IPS-NIHi7 (cell line): ENCODE measurements around the gene AGAP1.

Experiments
- DNase-seq: peaks from one replicate; pipeline ENCODE4 v3.0.0; 2012; ENCODE audit warnings: mixed read lengths; ENCODE audit errors: extremely low spot score

The AGAP1 gene

DNA sequence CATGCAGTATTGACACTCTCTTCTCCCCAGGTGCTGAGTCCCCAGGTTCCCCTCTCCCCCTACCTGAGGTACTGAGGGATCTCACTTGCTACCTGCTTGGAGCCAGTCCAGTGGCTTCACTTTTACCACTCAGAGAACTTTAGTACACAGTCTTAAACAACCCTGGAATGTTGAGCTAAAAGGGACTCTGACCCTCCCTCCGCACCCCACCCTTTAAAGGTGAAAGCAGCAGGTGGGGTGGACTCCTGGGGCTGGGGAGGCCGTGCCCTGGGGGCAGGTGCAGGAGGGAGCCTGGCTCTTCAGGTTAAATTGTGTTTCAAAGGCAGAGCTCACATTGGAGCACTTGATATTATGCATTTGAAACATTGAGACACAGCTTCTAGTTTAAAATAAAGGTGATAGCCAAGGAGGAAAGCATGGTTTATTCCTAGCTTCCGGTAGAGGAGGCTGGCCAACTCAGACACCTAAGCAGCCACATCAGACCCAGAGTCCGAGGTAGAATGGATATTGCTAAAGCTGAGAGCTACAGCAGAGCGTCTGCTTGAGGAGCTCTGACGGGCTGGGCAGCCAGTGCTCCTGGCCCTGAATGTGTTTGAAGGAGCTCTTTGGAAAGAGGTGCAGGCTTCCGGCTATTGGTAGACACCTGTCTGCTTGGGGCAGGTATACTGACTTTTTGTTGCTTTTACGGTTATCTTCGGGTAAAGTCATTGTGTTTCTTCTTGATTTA, 196.4 kb downstream of the AGAP1 start:
- DNase-seq = no peak

DNA sequence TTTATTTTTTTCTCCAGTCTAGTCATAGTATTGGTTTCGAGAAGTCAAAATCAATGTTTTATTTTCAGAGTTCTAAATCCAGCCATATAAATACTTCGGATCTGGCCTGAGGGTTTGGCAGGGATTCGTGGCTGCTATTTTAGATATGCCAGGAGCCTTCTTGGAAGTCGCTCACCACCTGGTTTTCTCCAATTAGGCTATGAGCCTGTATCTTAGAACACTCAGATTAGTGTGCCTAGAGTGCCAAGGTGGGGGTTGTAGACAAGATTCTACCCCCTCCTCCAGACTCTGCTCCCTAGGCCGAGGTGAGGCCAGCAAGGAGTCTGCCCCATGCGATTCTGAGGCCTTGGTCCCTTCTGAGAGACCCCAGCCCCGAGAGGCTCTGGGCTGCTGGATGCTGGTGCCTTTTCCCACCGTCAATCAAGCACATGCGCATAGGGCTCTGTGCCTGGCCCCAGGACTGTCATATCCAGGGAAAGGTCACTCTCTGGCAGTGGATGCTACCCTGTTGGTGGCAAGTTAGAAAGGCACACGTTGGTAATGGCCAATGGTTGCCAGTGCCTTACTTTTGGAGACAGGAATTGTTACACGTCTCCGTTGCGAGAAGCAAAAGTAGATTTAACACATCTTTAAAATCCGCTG, 197.1 kb downstream of the AGAP1 start:
- DNase-seq = no peak

DNA sequence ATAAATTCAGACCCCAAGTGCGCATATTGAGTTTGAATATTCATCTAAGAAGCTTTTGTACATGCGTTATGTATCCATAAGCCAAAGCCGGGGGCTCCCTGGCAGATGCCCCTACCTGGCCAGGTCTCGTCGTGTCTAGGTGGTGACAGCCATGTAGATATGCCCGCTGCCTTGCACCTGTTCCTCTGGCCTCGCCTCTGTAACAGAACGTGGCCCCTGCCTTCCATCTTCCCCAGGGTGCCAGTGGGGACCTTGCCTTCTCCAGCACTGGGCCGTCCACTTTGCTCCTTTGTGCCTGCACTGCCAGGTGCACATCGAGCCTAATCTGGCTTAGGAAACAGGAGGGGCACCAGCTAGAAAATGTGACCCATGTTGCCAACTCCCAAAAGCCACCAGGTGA, 198.2 kb downstream of the AGAP1 start:
- no peak for DNase-seq

DNA sequence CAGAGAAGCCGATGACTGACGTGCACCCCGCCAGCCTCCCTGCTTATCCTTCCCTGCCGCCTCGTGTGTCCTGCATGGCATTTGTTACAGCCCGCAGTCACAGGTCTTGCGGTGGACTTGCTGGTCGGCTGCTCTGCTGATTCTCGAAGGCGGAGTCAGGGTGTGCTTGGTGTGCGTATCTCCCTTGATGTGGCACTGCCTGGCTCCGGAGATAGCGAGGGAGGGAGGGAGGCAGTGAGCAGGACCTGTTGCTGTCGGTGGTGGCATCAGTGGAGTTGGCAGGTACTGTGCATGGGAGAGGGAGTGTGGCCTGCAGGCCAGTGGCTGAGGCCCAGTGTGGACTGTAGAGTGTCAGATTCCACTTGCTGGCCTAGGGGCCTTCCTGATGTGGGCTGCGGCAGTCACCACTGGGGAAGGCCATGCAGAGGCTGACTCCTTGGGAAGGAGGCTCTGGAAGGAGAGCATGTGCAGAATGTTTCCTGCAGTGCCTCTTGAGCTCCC, 198.9 kb downstream of the AGAP1 start:
- no peak for DNase-seq

DNA sequence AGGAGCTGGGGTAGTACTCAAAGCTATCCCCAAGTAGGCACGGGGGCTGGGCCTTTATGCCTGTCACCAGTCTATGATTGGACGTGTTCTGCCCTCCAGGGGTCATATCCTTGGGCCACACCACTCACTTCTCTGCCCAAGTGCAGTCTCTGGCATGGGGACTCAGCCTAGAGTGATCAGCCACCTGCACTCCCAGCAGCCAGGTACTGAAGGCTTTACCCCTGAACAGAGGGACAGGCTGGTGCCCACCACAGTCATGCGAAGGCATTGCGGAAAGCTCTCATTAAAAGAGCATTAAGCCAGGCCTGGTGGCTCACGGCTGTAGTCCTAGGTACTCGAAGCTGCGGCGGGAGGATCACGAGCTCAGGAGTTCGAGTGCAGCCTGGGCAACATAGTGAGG, 199.4 kb downstream of the AGAP1 start:
- no peak for DNase-seq

DNA sequence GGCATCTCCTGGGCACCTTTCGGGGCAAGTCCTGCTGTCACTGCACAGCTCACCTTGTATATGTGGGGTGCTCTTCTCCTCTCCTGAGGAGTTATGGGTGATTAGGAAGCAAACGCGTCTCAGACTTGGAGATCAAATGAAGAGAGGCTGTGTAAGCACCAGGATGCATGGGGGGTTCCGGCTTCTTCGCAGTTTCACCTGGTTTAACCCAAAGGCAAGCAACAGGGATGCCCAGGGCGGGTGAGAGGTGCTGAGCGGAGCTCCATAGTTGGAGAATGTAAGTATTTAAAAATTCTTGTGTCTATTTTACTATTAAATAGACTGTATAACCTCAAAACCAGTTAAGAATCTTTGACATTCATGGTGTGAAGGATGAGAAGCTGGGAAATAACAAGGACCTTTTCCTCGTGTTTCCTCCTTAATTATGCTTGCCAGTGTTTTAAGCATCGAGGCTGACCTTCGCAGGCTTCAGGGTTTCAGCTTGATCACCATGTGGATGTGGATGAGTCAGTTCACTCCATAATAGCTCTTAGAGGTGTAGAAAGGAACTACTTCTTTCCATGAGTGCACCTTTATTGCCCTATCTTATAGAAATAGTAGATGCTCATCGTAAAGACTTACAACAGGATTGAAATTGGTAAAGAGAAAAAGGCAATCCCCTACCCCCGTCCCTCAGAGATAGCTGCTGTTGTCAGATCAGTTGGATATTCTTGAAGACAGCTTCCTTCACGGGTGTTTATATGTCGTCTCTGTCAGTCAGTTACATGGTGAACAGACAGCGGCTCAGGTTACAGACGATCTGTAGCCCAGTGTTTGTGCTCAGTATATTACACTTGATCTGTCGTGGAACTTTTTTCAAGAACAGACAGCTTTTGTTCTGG, 201.1 kb downstream of the AGAP1 start:
- no peak for DNase-seq

DNA sequence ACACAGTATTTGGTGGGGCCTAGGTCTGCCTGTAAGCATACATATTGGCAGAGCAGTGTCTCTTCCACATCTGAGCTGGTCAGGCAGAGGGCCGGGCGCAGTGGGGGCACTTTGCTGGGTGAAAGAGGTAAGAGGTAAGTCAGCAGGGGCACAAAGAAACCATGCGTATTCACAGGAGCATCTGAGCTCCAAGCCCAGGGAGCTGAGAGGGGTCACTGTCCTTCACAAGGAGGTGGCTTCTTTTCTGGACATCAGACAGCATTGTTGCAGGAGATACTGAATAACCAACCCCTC, 201.7 kb downstream of the AGAP1 start:
- DNase-seq = no peak

DNA sequence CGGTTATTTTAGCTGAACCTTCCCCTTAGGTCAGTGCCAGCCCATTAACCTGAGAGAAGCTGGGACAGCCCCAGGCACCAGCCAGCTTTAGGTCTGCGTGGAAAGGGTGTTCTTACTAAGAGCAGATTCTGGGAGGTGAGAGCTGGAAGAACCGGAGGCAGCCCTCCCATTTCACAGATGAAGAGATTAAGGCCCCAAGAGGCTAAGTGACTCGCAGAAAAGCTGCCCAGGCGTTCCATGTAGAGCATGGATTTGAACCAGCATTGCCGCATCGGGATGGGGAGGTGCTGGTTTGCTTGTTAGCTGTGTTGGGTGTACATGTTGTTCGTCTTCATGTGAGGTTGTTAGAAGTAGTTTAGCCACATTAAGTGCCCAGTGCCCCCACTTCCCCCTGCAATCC, 203.2 kb downstream of the AGAP1 start:
- DNase-seq = no peak

DNA sequence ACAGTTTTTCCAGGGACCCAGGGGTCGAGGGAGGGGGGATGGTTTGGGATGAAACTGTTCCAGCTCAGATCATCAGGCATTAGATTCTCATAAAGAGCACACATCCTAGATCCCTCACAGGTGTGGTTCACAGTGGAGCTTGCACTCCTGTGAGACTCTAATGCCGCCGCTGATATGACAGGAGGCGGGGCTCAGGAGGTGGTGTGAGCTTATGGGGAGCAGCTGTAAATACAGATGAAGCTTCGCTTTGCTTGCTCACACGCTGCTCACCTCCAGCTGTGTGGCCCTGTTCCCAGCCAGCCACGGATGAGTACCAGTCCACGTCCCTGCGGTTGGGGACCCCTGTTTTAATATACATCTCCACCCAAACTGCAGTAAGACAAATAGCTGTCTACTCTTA, 204.2 kb downstream of the AGAP1 start:
- DNase-seq = no peak

DNA sequence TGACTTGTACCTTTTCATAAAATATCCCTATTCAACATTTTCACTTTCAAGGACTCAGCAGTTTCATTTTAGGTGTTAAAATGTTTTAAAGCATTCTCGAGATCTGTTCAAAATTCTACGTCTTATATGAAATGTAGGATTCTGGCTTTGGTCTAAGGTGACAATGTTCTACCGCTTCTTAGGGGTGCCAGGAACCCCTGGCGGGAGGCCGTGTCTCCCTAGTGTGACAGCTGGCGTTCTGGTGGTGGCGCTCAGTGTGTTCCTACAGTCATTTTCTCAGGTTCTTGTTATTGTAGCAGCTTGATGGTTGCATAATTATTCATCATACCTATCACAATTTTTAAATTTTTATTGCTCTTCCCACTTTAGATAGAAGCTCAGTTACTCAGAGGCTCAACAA, 204.6 kb downstream of the AGAP1 start:
- DNase-seq = no peak

DNA sequence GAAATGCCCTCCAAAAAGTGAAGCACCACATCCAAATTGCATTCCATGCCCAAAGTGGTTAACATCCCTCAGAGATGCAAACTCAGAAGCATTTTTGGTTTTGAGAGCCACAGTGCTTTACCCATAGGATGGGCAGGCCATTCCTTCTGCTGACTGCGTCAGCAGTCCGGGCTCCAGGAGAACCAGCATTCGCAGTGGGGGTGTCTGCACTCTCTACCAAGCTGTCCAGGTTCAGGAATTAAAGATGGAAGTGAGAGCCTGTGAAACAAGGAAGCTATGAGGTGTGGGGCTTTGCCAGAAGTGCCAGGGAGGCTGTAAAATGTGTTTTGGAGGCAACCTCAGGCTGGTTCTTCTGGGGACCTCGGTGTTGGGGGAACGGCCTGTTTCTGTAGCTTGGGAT, 205.7 kb downstream of the AGAP1 start:
- DNase-seq = no peak

DNA sequence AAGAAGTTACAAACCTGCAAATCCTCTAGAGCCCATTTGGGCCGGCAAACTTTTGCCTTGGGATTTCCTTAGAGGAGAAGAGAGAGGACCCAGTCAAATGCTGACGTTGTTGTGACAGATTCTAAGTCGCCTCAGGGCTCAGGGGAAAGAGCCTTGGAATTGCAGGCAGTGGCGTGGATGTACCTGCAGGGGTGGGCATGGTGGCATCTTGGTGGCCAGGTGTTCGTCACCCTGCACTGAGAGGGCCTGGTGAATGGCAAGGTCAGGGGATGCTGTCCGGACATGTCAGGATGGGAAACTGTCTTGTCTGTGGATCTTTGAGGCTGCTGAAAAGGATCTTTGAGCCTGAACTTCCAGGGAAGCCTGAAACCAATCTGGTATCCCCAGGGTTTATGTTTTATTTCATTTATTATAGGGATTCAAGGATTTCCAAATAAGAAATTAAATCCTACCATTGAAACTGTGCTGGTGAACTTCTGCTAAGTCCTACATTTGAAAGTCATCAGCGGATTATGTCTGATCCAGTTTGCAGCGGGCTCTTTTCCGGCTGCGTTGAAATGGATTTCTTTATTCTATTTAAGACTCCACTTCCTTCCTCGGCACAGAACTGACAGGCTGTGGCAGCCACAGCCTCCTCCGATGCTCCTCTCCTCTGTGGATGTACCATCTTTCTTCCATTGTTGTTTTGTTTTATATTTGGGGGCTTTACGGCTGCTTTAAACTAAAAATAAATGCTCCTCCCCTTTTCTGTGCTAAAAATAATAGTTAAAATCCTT, 207.6 kb downstream of the AGAP1 start:
- DNase-seq = no peak

DNA sequence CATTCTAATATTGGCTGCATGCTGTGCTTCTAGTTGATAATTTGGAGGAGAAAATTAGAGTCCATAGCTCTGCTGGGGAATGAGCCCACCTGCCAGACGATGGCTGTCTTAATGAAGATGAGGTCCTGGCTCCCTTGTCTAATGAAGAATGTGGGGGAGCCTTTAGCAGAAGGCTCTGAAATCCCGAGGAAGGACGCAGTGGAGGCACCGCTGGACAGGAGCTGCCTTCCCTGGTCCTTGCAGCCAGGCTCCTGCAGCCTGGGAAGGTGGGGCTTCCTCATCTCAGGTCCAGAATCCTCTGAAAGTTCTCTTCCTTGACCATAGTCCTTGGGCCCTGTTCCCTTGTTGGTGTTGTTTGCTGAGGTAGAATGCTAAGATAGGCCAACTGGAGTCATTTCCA, 208.3 kb downstream of the AGAP1 start:
- no peak for DNase-seq

DNA sequence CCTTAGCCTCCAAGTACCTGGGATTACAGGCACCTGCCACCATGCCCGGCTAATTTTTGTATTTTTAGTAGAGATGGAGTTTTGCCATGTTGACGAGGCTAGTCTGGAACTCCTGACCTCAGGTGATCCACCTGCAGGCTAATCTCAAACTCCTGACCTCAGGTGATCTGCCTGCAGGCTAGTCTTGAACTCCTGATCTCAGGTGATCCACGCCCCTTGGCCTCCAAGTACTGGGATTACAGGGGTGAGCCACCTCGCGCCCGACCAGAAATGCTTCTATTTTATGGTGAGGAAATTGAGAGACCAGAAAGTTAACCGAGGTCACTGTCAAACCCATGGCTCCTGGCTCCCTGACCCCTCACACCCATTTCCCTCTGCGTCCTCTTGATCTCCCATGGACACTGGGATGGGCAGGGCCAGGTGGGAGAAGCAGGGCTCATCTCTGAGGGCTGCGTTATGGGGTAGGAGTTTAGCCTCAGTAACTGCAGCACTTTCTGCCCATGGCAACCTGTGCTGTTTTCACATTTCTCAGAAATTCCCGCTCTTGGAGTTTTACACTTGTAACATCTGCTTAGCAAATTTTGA, 210.0 kb downstream of the AGAP1 start:
- no peak for DNase-seq

DNA sequence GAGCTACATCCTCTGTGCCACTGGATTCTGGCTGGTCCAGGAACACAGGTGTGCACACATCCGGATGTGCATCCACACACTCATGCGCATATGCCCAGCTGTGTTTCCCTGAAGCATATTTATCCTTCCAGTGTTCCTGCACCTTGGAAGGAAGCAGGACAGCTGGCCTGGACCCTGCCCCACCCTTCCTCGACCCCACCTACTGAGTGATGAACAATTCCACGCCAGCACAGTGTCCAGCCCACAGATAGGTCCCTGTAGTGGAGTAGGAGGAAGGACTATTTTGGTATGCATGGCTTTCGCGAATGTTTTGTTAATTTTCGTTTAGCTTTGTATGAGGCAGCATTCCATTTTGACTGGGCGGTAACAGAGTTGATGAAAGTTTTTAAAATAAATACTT, 211.5 kb downstream of the AGAP1 start:
- no peak for DNase-seq

DNA sequence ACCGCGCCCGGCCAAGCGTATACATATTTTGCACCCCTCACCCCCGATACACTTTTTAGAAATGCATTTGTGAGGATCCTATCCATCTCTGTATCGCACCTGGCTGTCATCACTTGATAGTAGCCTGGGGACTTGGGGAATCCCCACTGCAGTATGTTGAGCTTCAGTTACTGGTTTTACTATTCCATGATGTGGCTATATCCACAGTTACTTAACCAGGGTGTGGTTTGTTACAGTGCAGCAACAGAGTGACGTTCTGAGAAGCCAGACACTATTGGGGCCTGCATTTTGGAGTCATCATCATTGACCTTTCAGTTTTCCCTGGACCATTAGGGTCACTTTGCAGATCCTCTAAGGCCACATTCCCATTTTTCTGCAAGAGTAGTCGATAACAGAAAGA, 212.7 kb downstream of the AGAP1 start:
- DNase-seq = no peak

DNA sequence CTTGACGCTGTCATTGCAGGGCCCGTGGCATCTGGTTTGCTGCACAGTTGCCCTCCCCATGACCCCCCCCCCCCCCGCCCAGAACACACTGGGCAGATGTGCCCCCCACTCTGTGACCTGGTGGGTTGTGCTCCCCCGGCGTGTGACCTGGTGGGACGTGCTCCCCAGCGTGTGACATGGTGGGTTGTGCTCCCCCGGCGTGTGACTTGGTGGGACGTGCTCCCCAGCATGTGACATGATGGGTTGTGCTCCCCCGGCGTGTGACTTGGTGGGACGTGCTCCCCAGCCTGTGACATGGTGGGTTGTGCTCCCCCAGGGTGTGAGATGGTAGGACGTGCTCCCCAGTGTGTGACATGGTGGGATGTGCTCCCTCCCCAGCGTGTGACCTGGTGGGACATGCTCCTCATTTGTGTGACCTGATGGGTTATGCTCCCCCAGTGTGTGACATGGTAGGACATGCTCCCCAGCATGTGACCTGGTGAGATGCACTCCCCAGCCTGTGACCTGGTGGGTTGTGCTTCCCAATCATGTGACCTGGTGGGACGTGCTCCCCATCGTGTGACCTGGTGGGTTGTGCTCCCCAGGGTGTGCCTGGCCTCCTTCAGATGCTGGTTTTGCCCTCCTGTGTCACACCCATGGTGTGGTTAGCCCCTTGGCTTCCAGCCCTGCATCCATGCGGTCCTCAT, 213.7 kb downstream of the AGAP1 start:
- DNase-seq = no peak

DNA sequence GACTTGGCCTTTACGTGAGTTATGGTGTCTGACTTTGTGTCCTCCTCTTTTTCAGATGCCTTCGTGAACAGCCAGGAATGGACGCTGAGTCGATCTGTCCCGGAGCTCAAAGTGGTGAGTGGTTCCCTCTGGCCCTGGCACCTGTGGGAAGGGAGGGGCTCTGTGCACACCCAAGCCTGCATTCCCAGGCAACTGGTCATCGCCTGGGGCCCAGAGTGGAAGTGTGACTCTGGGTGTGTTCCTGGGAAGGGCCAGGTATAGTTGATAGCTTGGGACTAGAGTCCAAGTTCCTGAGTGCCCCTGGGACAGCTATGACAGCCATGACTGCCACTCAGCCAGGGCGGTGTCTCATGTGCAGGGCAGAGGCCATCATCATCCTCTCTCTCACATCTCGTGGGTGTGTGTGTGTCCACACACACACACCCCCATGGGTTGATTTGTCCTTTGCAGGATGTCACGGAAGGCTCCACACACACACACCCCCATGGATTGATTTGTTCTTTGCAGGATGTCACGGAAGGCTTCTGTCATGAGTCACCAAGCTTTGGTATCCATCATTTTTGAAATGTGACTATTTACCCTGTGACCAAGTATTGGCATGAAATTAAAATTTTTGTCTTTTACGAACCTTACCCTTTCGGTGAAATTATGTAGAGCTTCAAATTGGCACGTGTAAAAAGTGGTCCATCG, 215.4 kb downstream of the AGAP1 start:
- DNase-seq = no peak

DNA sequence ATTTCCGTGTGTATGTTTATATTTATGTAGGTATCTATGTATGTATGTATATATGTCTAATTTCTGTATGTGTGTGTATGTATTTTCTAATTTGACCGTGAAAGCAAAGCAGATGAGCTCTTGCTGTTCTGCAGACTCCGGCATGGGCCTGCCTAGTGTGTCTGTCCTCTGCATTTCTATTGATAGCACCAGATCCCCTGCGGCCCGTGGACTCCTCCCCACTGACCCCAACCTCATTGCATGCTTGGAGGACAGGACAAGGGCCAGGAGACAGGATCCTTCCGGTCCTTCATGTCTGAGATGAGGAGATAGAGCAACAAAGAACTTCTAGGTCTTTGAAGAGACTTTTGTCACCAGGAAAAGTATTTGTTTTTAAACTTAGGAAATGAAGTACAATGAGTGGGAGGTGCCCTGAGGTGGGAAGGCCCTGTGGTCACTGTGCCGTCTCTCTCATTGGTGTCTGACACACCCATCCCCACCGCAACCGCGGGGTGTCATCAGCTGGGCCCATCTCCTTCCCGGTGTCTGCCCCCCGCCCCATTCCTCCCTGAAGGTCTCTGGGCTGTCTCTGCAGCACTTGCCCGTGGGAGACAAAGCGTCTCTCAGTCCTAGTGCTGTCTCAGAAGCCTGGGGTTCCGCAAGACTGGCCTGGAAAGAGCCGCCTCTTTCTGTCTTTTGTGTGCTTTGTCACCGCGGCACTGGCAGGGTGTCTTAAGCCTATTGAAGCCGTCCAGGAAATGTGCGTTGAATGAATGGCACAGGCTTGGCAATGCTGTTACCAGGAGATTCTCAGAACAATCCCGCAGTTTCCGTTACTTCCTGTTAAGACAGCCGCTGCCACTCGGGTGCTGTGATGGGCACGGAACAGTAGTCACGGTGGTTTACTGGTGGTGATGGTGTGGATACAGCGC, 216.4 kb downstream of the AGAP1 start:
- DNase-seq = no peak
